HG02759 (cell line): ENCODE data around the gene THRB.

ENCODE experiments used
- ATAC-seq: cut with Tn5 transposase; IDR thresholded peaks from one replicate; pipeline ENCODE4 v1.9.1; 2021; ENCODE audit warnings: mild to moderate bottlenecking, moderate library complexity; ENCODE audit not compliant: unreplicated experiment

THRB gene

GRCh38 chr3:24357635-24358034, 137.0 kb downstream of the THRB start:
- no peak for ATAC-seq

GRCh38 chr3:24355806-24356205, 138.8 kb downstream of the THRB start:
- ATAC-seq, result no peak

GRCh38 chr3:24354230-24354629, 140.4 kb downstream of the THRB start:
- no peak for ATAC-seq

GRCh38 chr3:24352893-24353553, 141.6 kb downstream of the THRB start:
- ATAC-seq, result no peak

GRCh38 chr3:24351779-24352469, 142.7 kb downstream of the THRB start:
- ATAC-seq, result no peak

GRCh38 chr3:24349367-24350019, 145.2 kb downstream of the THRB start:
- no peak for ATAC-seq

GRCh38 chr3:24348348-24348747, 146.3 kb downstream of the THRB start:
- no peak for ATAC-seq

GRCh38 chr3:24344784-24345439, 149.7 kb downstream of the THRB start:
- no peak for ATAC-seq

- no peak for ATAC-seq
Measured at GRCh38 chr3:24343084-24343783, 151.4 kb downstream of the THRB start.

- ATAC-seq, result no peak
Measured at GRCh38 chr3:24342275-24342674, 152.4 kb downstream of the THRB start.

- no peak for ATAC-seq
Measured at GRCh38 chr3:24341668-24342067, 153.0 kb downstream of the THRB start.

- ATAC-seq, result no peak
Measured at GRCh38 chr3:24340966-24341365, 153.7 kb downstream of the THRB start.

- ATAC-seq, result no peak
Measured at GRCh38 chr3:24340161-24340560, 154.5 kb downstream of the THRB start.

GRCh38 chr3:24339266-24339825, 155.3 kb downstream of the THRB start:
- no peak for ATAC-seq

- no peak for ATAC-seq
Measured at GRCh38 chr3:24338409-24339130, 156.1 kb downstream of the THRB start.

GRCh38 chr3:24336101-24336500, 158.5 kb downstream of the THRB start:
- ATAC-seq, result no peak

- no peak for ATAC-seq
Measured at GRCh38 chr3:24332092-24332491, 162.6 kb downstream of the THRB start.

GRCh38 chr3:24323272-24323671, 171.4 kb downstream of the THRB start:
- ATAC-seq, result no peak

- ATAC-seq, result no peak
Measured at GRCh38 chr3:24320601-24321000, 174.0 kb downstream of the THRB start.

- no peak for ATAC-seq
Measured at GRCh38 chr3:24318677-24319287, 175.9 kb downstream of the THRB start.
